8988T (cell line): ENCODE results near the gene IRX6.

Experiments used
- DNase-seq: peaks from one replicate; pipeline ENCODE4 v3.0.0; 2011

Gene IRX6

GRCh38 chr16:55367866-55368603, 44.0 kb downstream of the IRX6 start:
- DNase-seq: no peak

DNA sequence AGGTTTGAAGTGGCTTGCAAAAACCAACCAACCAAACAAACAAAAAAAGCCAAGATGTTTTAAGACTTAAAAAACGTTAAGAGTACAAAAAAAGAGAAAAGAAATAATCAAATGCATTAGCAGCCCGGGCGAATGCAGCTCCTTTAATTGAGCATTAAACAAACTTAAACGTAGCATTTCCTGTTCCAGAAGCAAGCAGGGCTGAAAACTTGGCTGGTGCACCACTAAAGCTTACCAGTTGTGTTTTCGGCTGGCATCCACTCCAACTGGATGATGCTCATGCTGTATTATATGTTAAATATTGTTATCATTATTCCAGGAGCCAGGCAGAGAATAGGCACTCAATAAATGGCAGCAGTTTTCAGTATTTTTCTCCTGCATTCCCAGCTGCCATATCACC, 45.1 kb downstream of the IRX6 start:
- DNase-seq: no peak

DNA sequence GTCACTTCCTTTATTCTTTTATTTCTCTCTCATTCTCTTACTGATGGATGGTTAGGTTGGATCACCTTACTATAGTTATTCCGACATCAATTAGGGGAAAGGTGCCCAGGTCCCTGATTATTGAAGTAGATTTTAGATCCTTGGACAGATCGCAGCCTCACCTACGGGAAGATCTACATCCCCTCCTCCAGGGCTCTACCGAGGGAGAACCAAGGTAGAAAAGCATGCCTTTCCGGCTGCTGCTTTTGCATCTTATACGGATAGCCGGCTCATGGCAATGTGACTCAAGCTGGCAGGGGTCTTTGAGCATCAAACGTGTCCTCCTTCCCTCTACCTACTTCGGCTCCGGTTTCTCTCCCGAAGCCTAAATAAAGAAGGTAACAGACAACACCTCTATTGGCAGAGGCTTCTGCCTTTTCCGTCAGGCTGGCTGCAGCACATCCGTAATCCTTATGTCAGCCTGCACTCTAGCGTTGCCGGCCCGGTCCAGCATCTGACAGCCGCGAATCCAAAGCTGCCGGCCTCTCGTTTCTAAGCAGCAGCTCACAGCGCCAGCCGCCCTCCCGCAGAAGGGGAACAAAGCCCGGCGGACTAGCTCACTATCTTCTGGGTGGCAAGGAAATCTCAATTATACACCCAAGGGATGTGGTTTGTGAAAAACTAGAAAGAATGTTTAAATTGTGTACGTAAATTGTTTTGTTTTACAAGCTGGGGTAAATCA, 46.9 kb downstream of the IRX6 start:
- DNase-seq: no peak

- no peak for DNase-seq
Measured at GRCh38 chr16:55372792-55373488, 48.9 kb downstream of the IRX6 start.

- DNase-seq: no peak
Measured at GRCh38 chr16:55373489-55373832, 49.5 kb downstream of the IRX6 start.

- DNase-seq: no peak
Measured at GRCh38 chr16:55376045-55376444, 52.0 kb downstream of the IRX6 start.

DNA sequence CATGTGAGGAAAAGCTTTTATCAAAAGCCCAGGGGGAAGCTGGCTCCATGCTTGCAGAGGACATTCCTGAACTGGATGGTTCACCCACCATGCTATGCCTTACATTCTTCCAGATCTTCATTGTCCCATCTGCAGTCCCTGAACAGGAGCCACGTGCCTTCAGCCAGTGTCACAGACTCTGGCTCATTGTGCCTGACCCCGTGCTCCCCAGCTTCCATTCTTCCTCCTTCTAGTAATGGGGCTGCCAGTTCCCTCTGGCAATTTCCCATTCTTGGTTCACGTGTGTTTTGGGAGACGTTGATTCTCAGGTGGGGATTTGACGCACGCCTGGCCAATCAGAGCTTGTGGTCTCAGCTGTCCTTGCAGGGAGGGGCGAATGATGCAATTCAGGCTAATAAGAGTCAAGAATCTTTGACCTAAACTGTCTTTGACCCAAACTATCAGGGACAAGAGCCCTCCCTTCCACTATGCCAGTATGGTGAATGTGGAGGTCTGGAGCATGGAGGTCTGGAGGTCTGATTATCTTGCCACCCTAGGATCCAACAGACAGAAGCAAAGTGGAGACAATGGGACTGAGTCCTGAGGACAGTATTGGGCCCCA, 52.7 kb downstream of the IRX6 start:
- no peak for DNase-seq

DNA sequence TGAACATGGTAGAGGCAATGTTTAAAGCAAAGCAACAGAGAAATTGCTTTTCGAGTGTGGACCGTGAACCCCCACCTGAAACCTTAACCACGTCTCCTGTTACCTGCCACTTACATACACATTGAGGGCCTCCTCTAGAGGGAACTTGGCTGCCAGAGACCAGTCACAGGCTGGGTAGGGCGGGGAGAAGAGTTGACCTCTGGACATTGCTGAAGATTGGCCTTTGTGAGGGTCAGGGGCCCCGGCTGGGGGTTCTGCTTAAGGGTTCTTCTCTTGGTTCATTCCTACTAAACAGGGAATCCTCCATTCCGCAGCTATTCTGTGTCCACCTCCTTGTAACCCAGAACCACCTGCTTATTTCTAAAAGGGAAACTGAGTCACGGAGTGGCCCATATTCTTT, 53.8 kb downstream of the IRX6 start:
- no peak for DNase-seq

GRCh38 chr16:55378616-55379015, 54.6 kb downstream of the IRX6 start:
- no peak for DNase-seq

DNA sequence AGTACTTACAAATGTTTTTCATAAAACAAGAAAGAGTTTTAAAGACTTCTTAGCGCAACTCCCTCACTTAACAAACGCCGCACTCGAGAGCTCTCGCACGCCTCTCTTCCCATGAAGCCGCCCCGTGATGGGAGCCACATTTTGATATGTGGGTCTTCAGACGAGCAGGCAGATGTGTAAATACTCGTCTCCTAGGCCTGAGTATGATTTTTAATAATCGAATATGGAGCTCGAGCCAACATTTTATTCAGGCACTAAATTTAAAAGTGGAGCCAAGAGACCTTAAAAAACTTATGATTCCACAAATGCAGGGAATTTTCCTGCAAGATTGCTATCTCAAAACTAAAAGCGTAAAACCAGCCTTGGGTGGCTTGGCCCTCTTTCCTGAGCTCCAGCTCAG, 55.4 kb downstream of the IRX6 start:
- DNase-seq: no peak

DNA sequence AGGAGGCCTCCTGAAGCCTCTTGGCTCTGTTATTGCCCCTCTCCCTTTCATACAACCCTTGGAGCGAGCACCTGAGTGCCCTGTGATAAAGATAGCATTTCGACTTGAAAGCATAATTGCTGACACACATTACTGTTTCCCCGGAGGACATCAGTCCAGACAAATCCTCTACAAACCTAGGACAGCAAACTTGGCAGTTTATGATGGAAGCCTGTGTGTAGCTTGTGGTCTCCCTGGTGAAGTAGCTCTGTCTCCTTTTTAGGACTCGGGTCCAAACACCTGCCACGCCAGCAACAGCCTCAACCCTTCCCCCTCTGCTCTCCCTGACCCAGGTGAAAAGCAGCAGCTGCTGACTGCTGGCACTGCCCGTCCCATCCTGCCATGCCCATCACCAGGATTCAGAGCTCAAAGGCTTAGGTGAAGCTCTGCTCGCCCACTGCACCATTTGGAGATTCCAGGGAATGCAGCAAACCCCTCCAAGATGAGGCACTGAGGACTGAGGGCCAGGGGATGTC, 55.9 kb downstream of the IRX6 start:
- no peak for DNase-seq
